Mucosa of descending colon (tissue), 3 donors: Measurements from ENCODE around the gene DCD. TPM values are rescaled to one million over a fixed set of nuclear protein-coding genes. Genes with fewer than 3 reads are reported as not detected.

ENCODE experiments used
- ATAC-seq: fragments of 200-7000 bp; cut with Tn5 transposase; one replicate; pipeline ENCODE4 v1.9.1; 2020; ENCODE audit warnings: mild to moderate bottlenecking, moderate library complexity
- DNase-seq, 3 donors: peaks; one replicate each; pipeline ENCODE4 v3.0.0-alpha.2; 2020
- H3K36me3 ChIP-seq: fragments of 200-600 bp; one replicate; pipeline ENCODE4 v1.8.0; 2021; ENCODE audit warnings: low read depth, mild to moderate bottlenecking
- H3K4me1 ChIP-seq: fragments of 200-600 bp; one replicate; pipeline ENCODE4 v1.8.0; 2021; ENCODE audit warnings: low read depth, mild to moderate bottlenecking
- H3K4me3 ChIP-seq: fragments of 200-600 bp; one replicate; pipeline ENCODE4 v1.8.0; 2021; ENCODE audit warnings: mild to moderate bottlenecking
- H3K9me3 ChIP-seq: fragments of 200-600 bp; one replicate; pipeline ENCODE4 v1.8.0; 2021; ENCODE audit warnings: mild to moderate bottlenecking
- CTCF ChIP-seq: fragments of 200-600 bp; IDR thresholded peaks from one replicate; pipeline ENCODE4 v1.8.0; 2022; ENCODE audit warnings: antibody characterized with exemption, mild to moderate bottlenecking
- intact Hi-C, 2 donors: fragments of 100-400 bp; cut with DNase I in 1 of 2; cut with micrococcal nuclease in 1 of 2; formaldehyde crosslinking; loops; one replicate each; pipeline versions ENCODE4 v1.11.0 to v1.11.1; 2022; cut with DNase I, micrococcal nuclease
- total RNA-seq, 3 donors: library from RNA; stranded (reverse); fragmentation: NEBNext Ultra II Directional in 2 of 3; extraction: Animal tissue kit (Norgen Biotek cat#: 25700) in 2 of 3; gene quantifications; one replicate each; pipeline versions ENCODE4 v1.2.1 to v1.2.4, GENCODE V29; 2021 to 2023
- donor health status: DM: no; HTN: no; CAD: no; lungs with moderate emphysema.
- donor health status: DM: no; HTN: no; CAD: no.
- donor health status: DM: no; HTN: yes; CAD: no.

The DCD gene
- total RNA-seq, 3 donors from 2014 or later = not detected

GRCh38 chr12:54627304-54627703, 20.9 kb downstream of the DCD start:
- H3K4me3 ChIP-seq = no peak overlapping the region
- no peaks in the 10 kb centered on the region for H3K4me1 ChIP-seq
- no peak for ATAC-seq
- peaks cover 4% of the 10 kb centered on the region for H3K9me3 ChIP-seq
- no peaks in the 10 kb centered on the region for H3K36me3 ChIP-seq
- intact Hi-C loops = no loop called here
- DNase-seq = no peak
- no peak for TF ChIP-seq CTCF

- H3K4me1 ChIP-seq = no peaks in the 10 kb centered on the region
- peaks cover 4% of the 10 kb centered on the region for H3K9me3 ChIP-seq
- DNase-seq (no peak), ATAC-seq (no peak)
- TF ChIP-seq CTCF = no peak
- no peak overlapping the region for H3K4me3 ChIP-seq
- intact Hi-C loops = no loop called here
- H3K36me3 ChIP-seq = no peaks in the 10 kb centered on the region
Observed at GRCh38 chr12:54625598-54625997, 22.6 kb downstream of the DCD start.

GRCh38 chr12:54624315-54625279, 23.6 kb downstream of the DCD start:
- H3K9me3 ChIP-seq = peaks cover 4% of the 10 kb centered on the region
- H3K4me1 ChIP-seq = no peaks in the 10 kb centered on the region
- intact Hi-C loops = no loop called here
- no peak overlapping the region for H3K4me3 ChIP-seq
- H3K36me3 ChIP-seq = no peaks in the 10 kb centered on the region
- TF ChIP-seq CTCF = no peak
- DNase-seq = no peak
- no peak for ATAC-seq

- Histone ChIP-seq H3K36me3 (no peaks in the 10 kb centered on the region), H3K4me1 (no peaks in the 10 kb centered on the region), H3K9me3 (peaks cover 4% of the 10 kb centered on the region), H3K4me3 (no peak overlapping the region)
- TF ChIP-seq CTCF = no peak
- intact Hi-C loops = no loop called here
- no peak for DNase-seq
- ATAC-seq = no peak
Observed at GRCh38 chr12:54622463-54623183, 25.5 kb downstream of the DCD start.

GRCh38 chr12:54616933-54617680, 31.1 kb downstream of the DCD start:
- ATAC-seq (no peak), DNase-seq (no peak)
- H3K36me3 ChIP-seq = no peaks in the 10 kb centered on the region
- no peaks in the 10 kb centered on the region for H3K4me1 ChIP-seq
- no peak overlapping the region for H3K4me3 ChIP-seq
- intact Hi-C loops = no loop called here
- H3K9me3 ChIP-seq = no peaks in the 10 kb centered on the region
- TF ChIP-seq CTCF = no peak
